ENCODE measurements around the gene UQCRC2. TPM values are rescaled to one million over a fixed set of nuclear protein-coding genes. Genes with fewer than 3 reads are reported as not detected.
"Not testable (repeated sequence)": the region's sequence is repeated elsewhere in the genome, so short reads cannot be mapped to it uniquely, and the experiment has no call there.

Gene UQCRC2
- total and polyA plus RNA-seq, 5 donors, result 321 to 665 (median 634) TPM

DNA sequence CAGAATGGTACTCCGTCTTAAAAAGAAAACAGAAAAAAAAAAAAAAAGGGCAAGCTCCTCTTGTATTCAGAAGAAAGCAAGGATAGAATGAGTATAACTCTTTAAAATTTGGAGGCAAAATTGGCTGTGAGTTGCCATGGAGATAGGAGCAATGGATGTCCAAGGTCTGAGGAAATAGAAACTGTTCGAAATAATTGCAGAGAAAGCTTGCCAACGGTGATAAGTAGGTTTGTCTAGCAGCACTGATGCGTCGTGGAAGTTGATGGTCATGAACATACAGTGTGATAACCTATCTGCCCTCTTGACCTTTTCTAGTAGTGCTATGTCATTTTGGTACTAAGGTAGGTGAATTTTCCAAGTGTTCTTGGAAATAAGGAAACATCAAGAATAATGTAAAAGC, 57.7 kb downstream of the UQCRC2 start:
- ATAC-seq (no peak), DNase-seq (no peak)
- WGBS, result 57% methylated on average over 5 of the region's 5 CpGs
- Histone ChIP-seq H3K4me3 (ENCODE audit: low read length) (no peak overlapping the region), H3K9me3 (ENCODE audit: control insufficient read depth, low read length) (no peaks in the 10 kb centered on the region), H3K27ac (ENCODE audit: low read length) (no peak overlapping the region), H3K4me1 (ENCODE audit: control insufficient read depth, insufficient read depth, low read length) (peaks cover 2% of the 10 kb centered on the region), H3K27me3 (ENCODE audit: control insufficient read depth, insufficient read depth) (no peaks in the 10 kb centered on the region)
- intact Hi-C loops (cut with DNase I), result no loop called here

DNA sequence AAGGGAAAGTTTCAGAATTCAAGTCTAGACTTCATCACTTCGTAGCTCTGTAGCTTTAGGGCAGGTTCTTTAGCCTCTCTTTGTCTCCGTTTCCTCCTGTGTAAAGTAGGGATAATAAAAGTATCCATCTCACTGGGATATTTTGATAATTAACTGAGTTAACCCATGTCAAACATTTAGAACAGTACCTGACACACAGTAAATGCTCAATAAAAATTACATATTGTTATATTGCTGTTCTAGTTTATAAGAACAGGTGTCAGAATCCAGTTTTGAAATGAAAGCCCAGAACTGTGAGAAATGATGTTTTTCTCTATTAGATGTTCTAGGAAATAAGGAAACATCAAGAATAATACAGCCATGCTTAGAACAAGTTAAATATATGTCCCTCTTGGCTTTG, 59.1 kb downstream of the UQCRC2 start:
- Histone ChIP-seq H3K27me3 (ENCODE audit: control insufficient read depth, insufficient read depth) (no peaks in the 10 kb centered on the region), H3K27ac (ENCODE audit: low read length) (no peak overlapping the region), H3K9me3 (ENCODE audit: control insufficient read depth, low read length) (no peaks in the 10 kb centered on the region), H3K4me1 (ENCODE audit: control insufficient read depth, insufficient read depth, low read length) (peaks cover 2% of the 10 kb centered on the region), H3K4me3 (ENCODE audit: low read length) (no peak overlapping the region)
- no peak for ATAC-seq
- intact Hi-C loops (cut with DNase I), result no loop called here
- DNase-seq, result no peak
- 41% methylated on average over 2 of the region's 2 CpGs for WGBS

DNA sequence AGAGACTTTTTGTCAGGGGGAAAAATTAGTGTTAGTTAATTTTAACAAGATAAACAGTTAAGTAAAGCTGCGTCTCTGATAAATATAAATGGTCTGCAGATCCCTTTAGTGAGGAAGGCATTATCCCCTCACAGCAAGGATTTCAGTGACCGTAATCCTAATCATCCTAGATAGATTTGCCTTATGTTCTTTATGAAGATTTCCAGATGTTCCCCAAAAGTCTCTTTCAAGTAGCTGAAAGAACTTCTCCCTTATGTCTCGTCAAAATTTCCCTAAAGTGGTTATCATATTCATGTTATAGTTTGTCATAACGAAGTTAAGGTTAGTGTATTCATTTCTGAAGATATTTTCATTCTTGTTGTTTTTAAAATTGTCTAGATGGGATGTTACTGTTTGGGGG, 60.3 kb downstream of the UQCRC2 start:
- 73% methylated on average over 4 of the region's 4 CpGs for WGBS
- ATAC-seq, result no peak
- no peak for DNase-seq
- Histone ChIP-seq H3K4me1 (ENCODE audit: control insufficient read depth, insufficient read depth, low read length) (peaks cover 2% of the 10 kb centered on the region), H3K27me3 (ENCODE audit: control insufficient read depth, insufficient read depth) (no peaks in the 10 kb centered on the region), H3K4me3 (ENCODE audit: low read length) (no peak overlapping the region), H3K9me3 (ENCODE audit: control insufficient read depth, low read length) (no peaks in the 10 kb centered on the region), H3K27ac (ENCODE audit: low read length) (no peak overlapping the region)
- intact Hi-C loops (cut with DNase I), result no loop called here

DNA sequence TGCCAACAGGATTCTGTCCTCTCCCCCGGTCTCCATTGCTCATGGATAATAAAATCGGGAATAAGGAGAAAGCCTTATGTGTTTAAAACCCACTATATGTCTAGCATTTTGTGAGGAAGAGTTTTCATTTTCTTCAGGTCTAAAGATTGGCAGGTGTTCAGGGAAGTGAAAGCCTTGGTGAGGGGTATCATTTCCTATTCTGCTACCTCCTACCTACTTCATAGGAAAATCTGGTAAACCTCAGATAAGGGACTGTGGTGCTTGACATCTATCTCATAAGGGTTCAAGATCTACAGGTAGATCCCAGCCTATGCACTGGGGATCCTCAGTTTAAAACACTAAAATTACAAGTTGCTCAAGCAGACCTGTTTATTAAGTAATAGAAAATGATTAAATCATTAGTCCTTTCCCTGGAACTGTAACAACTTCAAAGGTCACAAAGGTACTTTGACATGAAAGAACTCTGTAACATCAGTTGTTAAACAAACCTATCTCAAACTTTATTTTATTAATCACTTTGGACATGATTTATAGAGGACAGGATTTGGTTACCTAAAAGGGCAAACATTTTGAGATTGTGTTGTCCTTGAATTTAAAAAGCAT, 61.2 kb downstream of the UQCRC2 start:
- H3K4me1 ChIP-seq (ENCODE audit: control insufficient read depth, insufficient read depth, low read length), result peaks cover 2% of the 10 kb centered on the region
- H3K27ac ChIP-seq (ENCODE audit: low read length), result no peak overlapping the region
- intact Hi-C loops (cut with DNase I), result no loop called here
- DNase-seq (no peak), ATAC-seq (no peak)
- WGBS, result 83% methylated on average over 2 of the region's 2 CpGs
- no peak overlapping the region for H3K4me3 ChIP-seq (ENCODE audit: low read length)
- no peaks in the 10 kb centered on the region for H3K9me3 ChIP-seq (ENCODE audit: control insufficient read depth, low read length)
- H3K27me3 ChIP-seq (ENCODE audit: control insufficient read depth, insufficient read depth), result no peaks in the 10 kb centered on the region

DNA sequence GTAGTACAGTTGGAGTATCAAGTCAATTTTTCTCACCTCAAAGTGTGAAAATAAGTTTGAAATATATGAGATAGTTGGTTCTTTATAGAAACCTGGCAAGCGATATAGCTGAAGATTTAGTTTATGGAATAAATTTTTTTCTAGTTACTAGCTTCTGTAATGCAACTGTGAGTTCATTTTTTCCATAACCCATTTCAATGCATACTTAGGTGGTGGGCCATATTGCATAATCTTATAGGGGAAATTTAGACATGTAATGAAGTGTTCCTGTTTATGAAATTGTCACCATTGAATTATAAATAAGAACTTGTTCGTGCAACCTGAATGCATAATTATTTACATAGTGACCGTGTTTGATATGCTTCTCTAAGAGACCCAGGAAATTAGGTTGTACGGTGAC, 63.8 kb downstream of the UQCRC2 start:
- intact Hi-C loops (cut with DNase I), result no loop called here
- DNase-seq, result no peak
- Histone ChIP-seq H3K4me3 (ENCODE audit: low read length) (no peak overlapping the region), H3K9me3 (ENCODE audit: control insufficient read depth, low read length) (no peaks in the 10 kb centered on the region), H3K27ac (ENCODE audit: low read length) (no peak overlapping the region), H3K27me3 (ENCODE audit: control insufficient read depth, insufficient read depth) (no peaks in the 10 kb centered on the region), H3K4me1 (ENCODE audit: control insufficient read depth, insufficient read depth, low read length) (no peaks in the 10 kb centered on the region)
- WGBS, result 83% methylated on average over 4 of the region's 4 CpGs
- no peak for ATAC-seq

DNA sequence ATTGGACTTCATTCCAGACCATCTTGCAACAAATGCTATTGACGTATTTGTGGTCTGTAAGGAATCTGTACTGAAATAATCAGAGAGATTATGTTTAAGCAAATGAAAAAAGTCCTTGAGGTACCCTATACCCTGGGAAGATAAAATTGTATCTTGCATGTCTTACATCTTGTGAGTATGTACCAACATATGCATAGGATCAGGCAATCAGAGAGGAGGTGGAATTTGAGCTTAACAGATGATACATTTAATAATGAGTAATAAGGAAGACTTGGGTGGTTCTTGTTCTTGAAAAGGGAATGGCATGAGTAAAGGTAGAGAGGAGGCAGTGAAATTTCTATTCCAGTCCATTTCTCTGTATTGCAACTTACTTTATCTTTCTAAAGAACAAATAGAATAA, 65.4 kb downstream of the UQCRC2 start:
- no peak overlapping the region for H3K4me3 ChIP-seq (ENCODE audit: low read length)
- H3K27ac ChIP-seq (ENCODE audit: low read length), result no peak overlapping the region
- no peak for DNase-seq
- H3K9me3 ChIP-seq (ENCODE audit: control insufficient read depth, low read length), result no peaks in the 10 kb centered on the region
- WGBS, result 97% methylated on average over 1 of the region's 1 CpG
- ATAC-seq, result no peak
- intact Hi-C loops (cut with DNase I), result no loop called here
- no peaks in the 10 kb centered on the region for H3K27me3 ChIP-seq (ENCODE audit: control insufficient read depth, insufficient read depth)
- H3K4me1 ChIP-seq (ENCODE audit: control insufficient read depth, insufficient read depth, low read length), result no peaks in the 10 kb centered on the region

DNA sequence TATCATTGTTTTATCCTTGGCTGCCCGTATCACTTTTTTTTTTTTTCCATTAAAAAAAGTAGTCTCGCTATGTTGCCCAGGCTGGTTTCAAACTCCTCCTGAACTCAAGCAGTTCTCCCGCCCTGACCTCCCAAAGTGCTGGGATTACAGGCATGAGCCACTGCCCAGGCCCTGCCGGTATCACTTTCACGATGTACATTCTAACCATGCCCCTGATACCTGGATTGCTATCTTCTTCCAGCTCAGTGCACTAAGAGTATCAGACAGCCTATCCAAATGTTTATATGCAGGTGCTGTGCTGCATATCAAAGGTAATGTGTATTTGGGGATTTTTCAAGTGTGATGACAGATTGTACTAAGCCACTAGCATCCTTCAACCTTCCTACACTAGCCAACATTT, 69.0 kb downstream of the UQCRC2 start:
- intact Hi-C loops (cut with DNase I), result no loop called here
- WGBS, result 91% methylated on average over 5 of the region's 5 CpGs
- ATAC-seq (no peak), DNase-seq (no peak)
- Histone ChIP-seq H3K9me3 (ENCODE audit: control insufficient read depth, low read length) (no peaks in the 10 kb centered on the region), H3K4me3 (ENCODE audit: low read length) (no peak overlapping the region), H3K27ac (ENCODE audit: low read length) (no peak overlapping the region), H3K4me1 (ENCODE audit: control insufficient read depth, insufficient read depth, low read length) (no peaks in the 10 kb centered on the region), H3K27me3 (ENCODE audit: control insufficient read depth, insufficient read depth) (no peaks in the 10 kb centered on the region)

DNA sequence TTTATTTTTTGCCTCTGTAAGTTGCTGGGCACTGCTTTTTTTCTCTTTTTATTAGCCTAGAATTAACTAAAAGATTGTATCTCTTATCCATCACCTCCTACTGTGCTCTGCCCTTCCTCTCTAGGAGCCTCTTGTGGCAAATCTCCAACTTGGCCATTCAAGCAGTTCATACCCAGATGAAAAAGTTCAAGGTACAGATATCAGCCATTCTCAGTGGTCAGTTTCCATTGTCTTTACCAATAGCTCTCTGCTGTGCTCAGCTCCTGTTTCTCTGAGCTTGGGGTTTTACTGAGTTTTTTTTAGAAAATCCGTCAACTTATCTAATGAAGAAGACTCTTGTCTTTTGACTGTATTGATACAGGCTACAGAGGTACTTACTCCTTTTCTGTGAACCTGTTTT, 70.3 kb downstream of the UQCRC2 start:
- no peaks in the 10 kb centered on the region for H3K9me3 ChIP-seq (ENCODE audit: control insufficient read depth, low read length)
- ATAC-seq, result no peak
- intact Hi-C loops (cut with DNase I), result no loop called here
- no peaks in the 10 kb centered on the region for H3K4me1 ChIP-seq (ENCODE audit: control insufficient read depth, insufficient read depth, low read length)
- WGBS, result 86% methylated on average over 1 of the region's 1 CpG
- H3K27ac ChIP-seq (ENCODE audit: low read length), result no peak overlapping the region
- H3K4me3 ChIP-seq (ENCODE audit: low read length), result no peak overlapping the region
- H3K27me3 ChIP-seq (ENCODE audit: control insufficient read depth, insufficient read depth), result no peaks in the 10 kb centered on the region
- DNase-seq, result no peak

DNA sequence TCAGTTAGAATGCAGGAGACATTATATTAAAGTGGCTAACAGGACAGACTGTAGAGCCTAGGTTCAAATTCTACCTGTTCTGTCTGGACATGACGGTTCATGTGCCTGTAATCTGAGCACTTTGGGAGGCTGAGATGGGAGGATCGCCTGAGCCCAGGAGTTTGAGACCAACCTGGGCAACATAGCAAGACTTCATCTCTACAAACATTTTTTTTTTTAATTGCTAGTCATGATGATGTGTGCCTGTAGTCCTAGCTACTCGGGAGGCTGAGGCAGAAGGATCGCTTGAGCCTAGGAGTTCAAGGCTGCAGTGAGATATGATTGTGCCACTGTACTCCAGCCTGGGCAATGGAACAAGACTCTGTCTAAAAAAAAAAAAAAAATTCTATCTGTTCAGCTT, 71.6 kb downstream of the UQCRC2 start:
- ATAC-seq; H3K27ac ChIP-seq (ENCODE audit: low read length); H3K27me3 ChIP-seq (ENCODE audit: control insufficient read depth, insufficient read depth); H3K4me1 ChIP-seq (ENCODE audit: control insufficient read depth, insufficient read depth, low read length); H3K9me3 ChIP-seq (ENCODE audit: control insufficient read depth, low read length); DNase-seq; intact Hi-C loops (cut with DNase I); H3K4me3 ChIP-seq (ENCODE audit: low read length): not testable (repeated sequence)
- 95% methylated on average over 4 of the region's 4 CpGs for WGBS

DNA sequence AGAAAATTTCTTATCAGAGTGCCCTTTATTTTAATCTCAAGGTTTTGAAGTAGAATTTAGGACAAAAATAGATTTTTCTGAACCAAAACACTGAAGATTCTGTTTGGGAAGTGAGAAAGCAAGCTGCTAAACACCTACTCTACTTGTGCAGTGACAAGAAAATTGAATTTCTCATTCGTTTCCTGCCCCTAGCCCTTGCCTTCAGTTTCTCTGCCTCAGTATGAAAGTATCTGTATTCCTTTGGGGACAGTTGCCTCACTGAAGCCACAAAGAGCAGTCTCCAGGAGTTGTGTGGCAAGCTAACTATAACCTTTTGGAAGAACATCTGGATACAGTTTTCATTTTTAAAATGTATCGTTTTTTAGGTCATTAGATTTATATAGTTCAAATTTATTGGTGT, 74.5 kb downstream of the UQCRC2 start:
- no peak for ATAC-seq
- 61% methylated on average over 2 of the region's 2 CpGs for WGBS

DNA sequence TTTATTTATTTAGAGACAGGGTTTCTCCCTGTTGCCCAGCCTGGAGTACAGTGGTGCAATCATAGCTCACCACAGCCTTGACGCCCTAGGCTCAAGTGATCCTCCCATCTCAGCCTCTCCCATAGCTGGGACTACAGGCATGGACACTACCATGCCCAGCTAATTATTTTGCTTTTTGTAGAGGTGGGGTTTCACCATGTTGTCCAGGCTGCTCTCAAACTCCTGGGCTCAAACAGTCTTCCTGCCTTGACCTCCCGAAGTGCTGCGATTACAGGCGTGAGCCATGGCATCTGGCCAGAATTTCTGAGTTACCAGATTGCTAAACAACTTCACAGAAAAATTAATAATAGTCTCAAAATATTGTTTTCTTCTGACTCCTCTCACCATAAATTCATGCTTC, 76.5 kb downstream of the UQCRC2 start:
- ATAC-seq (no peak), DNase-seq (peak in 1 of 3 donors; percentile 54)
- Histone ChIP-seq H3K9me3 (ENCODE audit: control insufficient read depth, low read length) (no peaks in the 10 kb centered on the region), H3K27ac (ENCODE audit: low read length) (no peak overlapping the region), H3K27me3 (ENCODE audit: control insufficient read depth, insufficient read depth) (no peaks in the 10 kb centered on the region), H3K4me1 (ENCODE audit: control insufficient read depth, insufficient read depth, low read length) (no peaks in the 10 kb centered on the region), H3K4me3 (ENCODE audit: low read length) (no peak overlapping the region)
- 66% methylated on average over 4 of the region's 4 CpGs for WGBS
- intact Hi-C loops (cut with DNase I), result no loop called here

More for the DNA sequence above, 74.5 kb downstream of the UQCRC2 start:
- H3K27me3 ChIP-seq (ENCODE audit: control insufficient read depth, insufficient read depth), result no peaks in the 10 kb centered on the region
- H3K9me3 ChIP-seq (ENCODE audit: control insufficient read depth, low read length), result no peaks in the 10 kb centered on the region
- intact Hi-C loops (cut with DNase I), result no loop called here
- H3K27ac ChIP-seq (ENCODE audit: low read length), result no peak overlapping the region
- no peaks in the 10 kb centered on the region for H3K4me1 ChIP-seq (ENCODE audit: control insufficient read depth, insufficient read depth, low read length)
- H3K4me3 ChIP-seq (ENCODE audit: low read length), result no peak overlapping the region
- DNase-seq, result no peak
